ENCODE results near the gene CLNK.

Gene CLNK

GRCh38 chr4:10448991-10449390 is 235.6 kb downstream of the CLNK start:
- no peak for DNase-seq

- DNase-seq: no peak
Observed at GRCh38 chr4:10442976-10443375, 241.6 kb downstream of the CLNK start.

- DNase-seq: no peak
Observed at GRCh38 chr4:10441512-10441911, 243.1 kb downstream of the CLNK start.

- DNase-seq: no peak
Observed at GRCh38 chr4:10438924-10439323, 245.6 kb downstream of the CLNK start.

GRCh38 chr4:10437735-10438134 is 246.8 kb downstream of the CLNK start:
- DNase-seq: no peak
